Measurements from ENCODE around the gene MYBPC3. TPM values are rescaled to one million over a fixed set of nuclear protein-coding genes. Genes with fewer than 3 reads are reported as not detected.
"Not testable (repeated sequence)": the region's sequence is repeated elsewhere in the genome, so short reads cannot be mapped to it uniquely, and the experiment has no call there.

MYBPC3 gene
- polyA plus RNA-seq, 5 donors, result 0.03 TPM; not detected in 4

GRCh38 chr11:47325271-47326041, 27.0 kb downstream of the MYBPC3 start:
- no peak for DNase-seq

GRCh38 chr11:47324520-47324919, 28.0 kb downstream of the MYBPC3 start:
- no peak for DNase-seq

GRCh38 chr11:47318166-47318565, 34.3 kb downstream of the MYBPC3 start:
- DNase-seq, result no peak

- no peak for DNase-seq
These were observed 35.3 kb downstream of the MYBPC3 start for GRCh38 chr11:47317064-47317828.

GRCh38 chr11:47316501-47316900, 36.0 kb downstream of the MYBPC3 start:
- not testable (repeated sequence) for DNase-seq

GRCh38 chr11:47314992-47315391, 37.5 kb downstream of the MYBPC3 start:
- DNase-seq, result no peak

GRCh38 chr11:47308050-47308823, 44.3 kb downstream of the MYBPC3 start:
- no peak for DNase-seq

GRCh38 chr11:47306484-47306844, 46.0 kb downstream of the MYBPC3 start:
- DNase-seq, result no peak

GRCh38 chr11:47305734-47306483, 46.6 kb downstream of the MYBPC3 start:
- no peak for DNase-seq

GRCh38 chr11:47302853-47303252, 49.6 kb downstream of the MYBPC3 start:
- no peak for DNase-seq

GRCh38 chr11:47299078-47299477, 53.4 kb downstream of the MYBPC3 start:
- DNase-seq, result no peak

GRCh38 chr11:47296045-47296444, 56.5 kb downstream of the MYBPC3 start:
- DNase-seq, result no peak

- no peak for DNase-seq
These were observed 57.1 kb downstream of the MYBPC3 start for GRCh38 chr11:47295385-47295784.

GRCh38 chr11:47289856-47290255, 62.6 kb downstream of the MYBPC3 start:
- DNase-seq, result no peak

- DNase-seq, result no peak
These were observed 64.4 kb downstream of the MYBPC3 start for GRCh38 chr11:47288066-47288465.

GRCh38 chr11:47285969-47286770, 66.3 kb downstream of the MYBPC3 start:
- DNase-seq, result no peak

GRCh38 chr11:47284151-47284550, 68.4 kb downstream of the MYBPC3 start:
- DNase-seq, result no peak

GRCh38 chr11:47282462-47282861, 70.0 kb downstream of the MYBPC3 start:
- no peak for DNase-seq

All from right lung (tissue), 5 donors.